HG03460 (cell line): ENCODE results near the gene OR10H3.
"Not testable (repeated sequence)": the region's sequence is repeated elsewhere in the genome, so short reads cannot be mapped to it uniquely, and the experiment has no call there.

Experiments
- ATAC-seq: cut with Tn5 transposase; IDR thresholded peaks from one replicate; pipeline ENCODE4 v1.9.1; 2021; ENCODE audit not compliant: unreplicated experiment

The OR10H3 gene

DNA sequence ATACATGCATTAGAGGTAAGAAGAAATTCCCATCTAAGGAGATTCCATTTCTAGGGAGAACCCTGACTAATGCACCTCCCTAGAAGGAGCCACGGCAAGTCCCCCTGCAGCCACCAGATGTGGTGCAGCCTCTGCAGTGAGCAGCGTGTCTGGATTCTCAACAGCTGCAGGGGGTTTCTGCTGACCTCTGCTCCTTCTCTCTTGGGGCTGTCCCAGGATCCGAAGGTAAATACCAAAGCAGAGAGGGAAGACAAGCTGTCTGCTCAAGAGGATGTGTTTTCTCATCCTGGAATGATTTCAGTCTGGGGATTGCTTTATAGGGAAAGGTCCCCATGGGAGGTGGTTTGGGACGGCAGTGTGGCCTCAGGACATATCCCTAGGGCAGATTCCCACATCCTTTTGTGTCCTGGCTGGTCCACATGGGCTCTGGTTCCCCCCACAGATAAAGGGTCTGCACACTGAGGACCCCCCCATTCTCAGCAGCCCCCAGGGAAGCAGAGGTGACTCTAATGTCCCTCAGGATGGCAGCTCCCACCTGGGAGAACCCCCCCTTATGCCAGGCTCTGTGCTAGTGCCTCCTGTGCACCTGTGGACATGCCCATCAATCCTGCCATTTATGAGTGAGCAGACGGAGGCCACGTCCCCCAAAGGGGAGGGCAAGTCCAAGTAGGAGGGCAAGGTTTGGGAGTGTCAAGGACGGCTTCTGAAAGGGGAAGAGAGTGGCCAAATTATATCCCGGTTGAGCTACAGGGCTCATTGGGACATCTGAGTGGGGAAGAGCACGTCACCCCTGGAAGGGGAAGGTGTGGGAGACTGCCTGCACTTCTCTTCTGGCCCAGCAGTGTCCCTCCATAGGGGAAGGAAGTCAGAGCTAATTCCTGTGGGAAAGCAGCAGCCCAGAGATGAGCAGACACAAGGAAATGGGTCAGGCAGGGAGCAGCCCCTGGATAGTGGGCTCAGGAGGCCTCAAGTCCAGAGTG lies 39.5 kb downstream of the OR10H3 start:
- no peak for ATAC-seq

DNA sequence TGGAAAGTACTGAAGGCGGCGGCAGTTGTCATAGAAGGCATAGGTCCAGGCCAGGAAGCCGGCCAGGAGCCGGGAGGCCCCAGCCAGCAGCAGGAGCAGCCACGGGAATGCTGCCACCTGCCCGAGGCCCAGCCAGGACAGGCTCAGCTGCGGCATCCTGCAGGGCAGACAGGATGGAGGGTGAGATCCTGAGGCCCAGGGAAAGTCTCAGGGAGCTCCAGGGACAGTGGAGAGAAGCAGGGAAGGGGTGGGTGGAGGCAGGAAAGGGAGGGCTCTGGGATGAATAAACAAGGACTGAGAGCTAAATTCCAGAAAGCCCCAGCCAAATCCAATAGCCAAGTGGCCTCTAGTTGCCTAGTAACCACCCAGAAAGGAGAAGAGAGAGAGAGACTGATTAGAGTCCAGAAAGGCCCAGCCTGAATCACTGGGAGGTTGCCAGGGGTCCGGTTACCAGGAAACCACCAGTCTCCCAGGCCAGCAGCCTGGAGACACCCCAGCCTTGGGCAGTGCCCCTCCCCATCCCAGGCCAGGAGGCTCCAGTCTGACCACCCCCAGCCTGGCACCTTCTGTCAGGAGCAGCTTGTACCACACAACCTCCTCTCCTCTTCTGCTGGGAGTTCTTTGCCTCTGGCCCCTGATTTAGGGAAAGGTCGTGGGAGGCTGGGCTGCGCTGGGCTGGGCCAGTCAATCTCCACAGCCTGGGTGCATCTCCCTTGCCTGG lies 42.1 kb downstream of the OR10H3 start:
- ATAC-seq, result no peak

GRCh38 chr19:15780610-15781418 lies 43.0 kb downstream of the OR10H3 start:
- no peak for ATAC-seq

GRCh38 chr19:15781661-15782060 lies 43.9 kb downstream of the OR10H3 start:
- ATAC-seq, result no peak

DNA sequence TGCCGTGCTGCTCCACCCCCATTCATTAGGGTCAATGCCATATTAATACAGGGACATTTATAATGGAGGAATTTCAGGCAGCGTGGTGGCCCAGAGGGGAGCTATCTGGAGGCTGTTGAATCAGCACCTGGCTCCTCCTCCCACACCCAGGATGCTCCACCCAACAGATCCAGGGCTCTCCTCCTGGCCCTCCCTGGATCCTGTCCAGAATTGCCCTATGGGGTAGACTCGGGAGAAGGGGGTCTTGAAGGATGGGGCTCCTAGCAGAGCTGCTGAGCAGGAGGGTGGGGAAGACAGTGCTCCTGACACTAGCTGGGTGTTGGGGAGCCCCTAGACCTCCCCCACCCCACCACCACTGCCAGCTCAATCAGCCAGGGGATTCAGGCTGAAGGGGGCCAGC lies 44.4 kb downstream of the OR10H3 start:
- ATAC-seq, result no peak

- ATAC-seq, result not testable (repeated sequence)
Observed at GRCh38 chr19:15782896-15783295, 45.1 kb downstream of the OR10H3 start.

- no peak for ATAC-seq
Observed at GRCh38 chr19:15787611-15788155, 49.9 kb downstream of the OR10H3 start, which contains the start of gene OR10H5. TSS of gene OR10H5 (plus strand) at chr19:15787661. CDS start at chr19:15794049, 6,388 bp downstream.

- ATAC-seq, result no peak
Observed at GRCh38 chr19:15788594-15789270, 50.9 kb downstream of the OR10H3 start.

- no peak for ATAC-seq
Observed at GRCh38 chr19:15790096-15790495, 52.3 kb downstream of the OR10H3 start.
